Thoracic aorta (tissue), 2 donors: ENCODE data around the gene TMEM52B. TPM values are rescaled to one million over a fixed set of nuclear protein-coding genes. Genes with fewer than 3 reads are reported as not detected.

Source experiments
- ATAC-seq: fragments of 150-250 bp; one replicate; pipeline ENCODE4 v1.8.0; 2017; ENCODE audit warnings: low read depth; ENCODE audit not compliant: insufficient number of reproducible peaks, low FRiP score
- DNase-seq: peaks from one replicate; pipeline ENCODE4 v3.0.0-alpha.2; 2020; ENCODE audit warnings: low spot score
- H3K27ac ChIP-seq, 2 donors: fragments of 200-600 bp; sonication (generic); 1 replicate in 1 of 2; 2 replicates in 1 of 2; pipeline ENCODE4 v1.5.1; 2016; ENCODE audit warnings: mild to moderate bottlenecking in 2 of 2, moderate library complexity in 2 of 2
- H3K27me3 ChIP-seq: fragments of 200-600 bp; sonication (generic); replicated peaks from 2 replicates; pipeline ENCODE4 v1.6.0; 2016; ENCODE audit warnings: mild to moderate bottlenecking; ENCODE audit not compliant: insufficient read depth
- H3K36me3 ChIP-seq: fragments of 200-600 bp; sonication (generic); one replicate; pipeline ENCODE4 v1.5.1; 2016
- H3K4me1 ChIP-seq, 2 donors: fragments of 200-600 bp; sonication (generic); 1 replicate in 1 of 2; 2 replicates in 1 of 2; pipeline versions ENCODE4 v1.5.1 to v1.6.0; 2016; ENCODE audit warnings: low read depth in 2 of 2, mild to moderate bottlenecking in 1 of 2; ENCODE audit not compliant: control insufficient read depth in 1 of 2
- H3K4me3 ChIP-seq: fragments of 200-600 bp; sonication (generic); 2 replicates; pipeline ENCODE4 v1.5.1; 2016; ENCODE audit warnings: mild to moderate bottlenecking
- H3K9me3 ChIP-seq: fragments of 200-600 bp; sonication (generic); 2 replicates; pipeline ENCODE4 v1.5.1; 2016
- total RNA-seq, 2 donors: library from RNA; depleted of rRNA; stranded (reverse); fragments of >200 nt; gene quantifications; one replicate each; pipeline versions ENCODE4 v1.1.0 to v1.2.3, GENCODE V29; 2016
- TF ChIP-seq, protein P1 (sequence below): fragments of 200-600 bp; sonication (generic); IDR thresholded peaks from one replicate; pipeline ENCODE4 v1.5.1; 2019; ENCODE audit warnings: antibody characterized with exemption

Gene TMEM52B
- total RNA-seq, 2 donors from 2014 or later, result 2.8 TPM; not detected in 1

DNA sequence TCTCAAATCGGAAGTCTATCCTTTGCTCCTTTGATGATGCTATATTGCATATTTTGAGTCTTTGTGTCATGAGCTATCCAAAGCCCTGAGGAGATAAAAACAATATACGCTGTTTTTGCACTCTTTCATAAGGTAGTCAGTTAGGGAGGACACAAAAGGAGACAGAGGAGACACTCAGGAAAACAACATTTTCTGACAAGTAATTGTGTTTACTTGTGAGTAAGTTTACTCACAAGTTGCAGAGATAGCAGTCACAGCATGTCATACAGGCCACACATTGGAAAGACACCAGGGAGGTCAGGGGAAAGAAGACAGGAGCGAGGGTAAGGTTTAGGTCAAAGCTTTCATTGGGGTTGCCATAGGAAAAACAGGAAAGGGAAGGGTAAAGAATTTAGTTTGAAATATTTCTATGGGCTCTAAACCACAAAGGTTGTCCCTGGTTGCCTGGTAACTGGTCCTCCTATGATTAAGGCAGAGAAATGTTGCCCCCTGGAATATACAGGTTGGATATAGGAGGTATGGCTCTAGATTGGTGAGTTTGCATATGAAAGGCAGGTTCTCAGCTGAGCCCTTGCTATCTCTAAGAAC lies 26.5 kb downstream of the TMEM52B start:
- Histone ChIP-seq H3K4me1 (no peaks in the 10 kb centered on the region), H3K27ac (no peak overlapping the region), H3K4me3 (no peak overlapping the region), H3K27me3 (no peaks in the 10 kb centered on the region), H3K9me3 (no peaks in the 10 kb centered on the region), H3K36me3 (no peaks in the 10 kb centered on the region)
- DNase-seq, result no peak
- ATAC-seq, result no peak
- TF ChIP-seq, protein P1, sequence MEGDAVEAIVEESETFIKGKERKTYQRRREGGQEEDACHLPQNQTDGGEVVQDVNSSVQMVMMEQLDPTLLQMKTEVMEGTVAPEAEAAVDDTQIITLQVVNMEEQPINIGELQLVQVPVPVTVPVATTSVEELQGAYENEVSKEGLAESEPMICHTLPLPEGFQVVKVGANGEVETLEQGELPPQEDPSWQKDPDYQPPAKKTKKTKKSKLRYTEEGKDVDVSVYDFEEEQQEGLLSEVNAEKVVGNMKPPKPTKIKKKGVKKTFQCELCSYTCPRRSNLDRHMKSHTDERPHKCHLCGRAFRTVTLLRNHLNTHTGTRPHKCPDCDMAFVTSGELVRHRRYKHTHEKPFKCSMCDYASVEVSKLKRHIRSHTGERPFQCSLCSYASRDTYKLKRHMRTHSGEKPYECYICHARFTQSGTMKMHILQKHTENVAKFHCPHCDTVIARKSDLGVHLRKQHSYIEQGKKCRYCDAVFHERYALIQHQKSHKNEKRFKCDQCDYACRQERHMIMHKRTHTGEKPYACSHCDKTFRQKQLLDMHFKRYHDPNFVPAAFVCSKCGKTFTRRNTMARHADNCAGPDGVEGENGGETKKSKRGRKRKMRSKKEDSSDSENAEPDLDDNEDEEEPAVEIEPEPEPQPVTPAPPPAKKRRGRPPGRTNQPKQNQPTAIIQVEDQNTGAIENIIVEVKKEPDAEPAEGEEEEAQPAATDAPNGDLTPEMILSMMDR, result no peak

DNA sequence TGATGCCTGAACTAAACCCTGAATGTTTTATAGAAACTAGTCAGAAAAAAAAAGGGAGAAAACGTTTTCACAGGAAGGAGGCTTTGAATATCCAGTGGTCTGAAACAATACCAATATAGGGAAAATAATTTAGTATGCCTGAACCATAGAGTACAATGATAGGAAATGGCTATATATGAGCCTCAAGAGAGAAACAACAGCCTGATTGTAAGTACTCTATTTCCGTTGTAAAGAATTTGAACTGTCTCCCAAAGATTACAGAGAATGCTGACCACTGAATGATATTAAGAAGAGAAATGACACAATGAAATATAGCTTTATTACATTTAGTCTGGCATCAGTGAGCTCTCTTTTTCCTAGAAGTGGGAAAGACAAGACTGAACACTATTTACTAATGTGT lies 28.3 kb downstream of the TMEM52B start:
- Histone ChIP-seq H3K27me3 (no peaks in the 10 kb centered on the region), H3K27ac (no peak overlapping the region), H3K9me3 (no peaks in the 10 kb centered on the region), H3K4me3 (no peak overlapping the region), H3K4me1 (no peaks in the 10 kb centered on the region), H3K36me3 (no peaks in the 10 kb centered on the region)
- TF ChIP-seq, protein P1, result no peak
- DNase-seq (no peak), ATAC-seq (no peak)

DNA sequence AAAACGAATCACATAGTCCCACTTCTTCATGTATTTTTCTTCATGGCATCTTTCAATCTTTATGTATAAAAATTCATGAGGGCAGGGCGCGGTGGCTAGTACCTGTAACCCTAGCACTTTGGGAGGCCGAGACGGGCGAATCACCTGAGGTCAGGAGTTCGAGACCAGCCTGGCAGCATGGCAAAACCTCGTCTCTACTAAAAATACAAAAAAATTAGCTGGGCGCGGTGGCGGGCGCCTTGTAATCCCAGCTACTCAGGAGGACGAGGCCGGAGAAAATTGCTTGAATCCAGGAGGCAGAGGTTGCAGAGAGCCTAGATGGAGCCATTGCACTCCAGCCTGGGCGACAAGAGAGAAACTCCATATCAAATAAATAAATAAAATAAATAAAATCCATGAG lies 31.4 kb downstream of the TMEM52B start:
- Histone ChIP-seq H3K36me3 (no peaks in the 10 kb centered on the region), H3K27ac (no peak overlapping the region), H3K4me3 (no peak overlapping the region), H3K4me1 (peaks cover 6 to 10% of the 10 kb centered on the region in 2 donors), H3K27me3 (no peaks in the 10 kb centered on the region), H3K9me3 (no peaks in the 10 kb centered on the region)
- TF ChIP-seq, protein P1, result no peak
- DNase-seq, result no peak
- ATAC-seq, result no peak

DNA sequence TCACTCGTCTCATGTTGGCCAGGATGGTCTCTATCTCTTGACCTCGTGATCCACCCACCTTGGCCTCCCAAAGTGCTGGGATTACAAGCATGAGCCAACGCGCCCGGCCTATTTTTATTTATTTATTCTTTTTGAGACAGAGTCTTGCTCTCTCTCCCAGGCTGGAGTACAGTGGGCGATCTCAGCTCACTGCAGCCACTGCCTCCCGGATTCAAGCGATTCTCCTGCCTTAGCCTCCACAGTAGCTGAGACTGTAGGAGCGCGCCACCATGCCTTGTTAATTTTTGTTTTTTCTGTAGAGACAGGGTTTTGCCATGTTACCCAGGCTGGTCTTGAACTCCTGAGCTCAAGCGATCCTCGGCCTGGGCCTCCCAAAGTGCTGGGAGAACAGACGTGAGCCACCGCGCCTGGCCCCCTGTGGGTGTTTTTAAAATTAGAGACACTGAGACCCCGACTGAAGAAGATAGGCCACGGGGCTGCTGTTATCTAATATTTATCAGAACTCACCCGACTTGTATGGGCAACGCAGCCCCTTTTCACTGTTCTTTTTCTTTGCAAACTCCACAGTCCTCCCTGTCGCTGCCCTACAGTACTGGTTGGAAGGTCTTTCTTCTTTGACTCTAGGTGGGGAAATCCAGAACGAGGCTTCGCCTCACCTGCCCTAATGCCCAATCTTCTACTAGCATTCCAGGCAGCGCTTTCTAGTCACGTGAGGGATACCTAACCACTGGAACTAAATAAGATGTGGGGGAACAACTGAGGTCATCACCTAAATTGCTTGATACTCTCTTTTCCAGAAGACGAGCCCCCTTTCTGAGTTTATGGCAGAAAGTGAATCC lies 32.5 kb downstream of the TMEM52B start:
- Histone ChIP-seq H3K4me1 (peaks cover 14 to 19% of the 10 kb centered on the region in 2 donors), H3K9me3 (no peaks in the 10 kb centered on the region), H3K36me3 (no peaks in the 10 kb centered on the region), H3K27ac (peak overlapping the region; percentile 99 to 100), H3K27me3 (no peaks in the 10 kb centered on the region), H3K4me3 (peak overlapping the region; percentile 98)
- DNase-seq, result no peak
- TF ChIP-seq, protein P1, result no peak
- no peak for ATAC-seq

DNA sequence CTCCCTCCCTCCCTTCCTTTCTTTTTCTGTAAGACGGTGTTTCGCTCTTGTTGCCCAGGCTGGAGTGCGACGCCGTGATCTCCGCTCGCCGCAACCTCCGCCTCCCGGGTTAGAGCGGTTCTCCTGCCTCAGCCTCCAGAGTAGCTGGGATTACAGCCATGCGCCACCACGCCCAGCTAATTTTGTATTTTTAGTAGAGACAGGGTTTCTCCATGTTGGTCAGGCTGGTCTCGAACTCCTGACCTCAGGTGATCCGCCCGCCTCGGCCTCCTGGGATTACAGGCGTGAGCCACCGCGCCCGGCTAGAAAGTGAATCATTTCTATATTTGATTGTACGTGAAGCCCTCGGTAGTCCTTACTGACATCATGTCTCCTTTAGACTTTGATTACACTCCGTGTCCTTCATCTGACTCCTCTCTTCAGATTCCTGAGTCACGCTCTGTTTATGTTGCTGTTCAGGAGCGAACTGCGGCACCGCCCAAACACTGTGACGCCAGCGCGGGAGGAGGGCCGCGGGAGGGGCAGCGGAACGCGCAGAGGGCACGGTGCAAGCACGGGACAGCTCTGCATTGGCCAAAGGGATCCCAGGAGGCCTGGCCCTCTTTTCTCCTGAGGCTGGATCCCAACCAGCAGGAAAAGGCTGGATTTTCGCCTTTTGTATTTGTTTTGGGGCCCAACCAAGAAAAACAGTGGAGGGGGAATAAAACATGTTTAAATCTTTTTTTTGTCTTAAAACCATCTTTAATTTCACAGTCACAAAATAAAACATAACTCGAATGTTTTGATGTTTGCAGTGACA lies 33.3 kb downstream of the TMEM52B start:
- DNase-seq (peak; percentile 89), ATAC-seq (peak; percentile 92)
- H3K27ac ChIP-seq, result peak overlapping the region; percentile 99 to 100

More for the DNA sequence above, 33.3 kb downstream of the TMEM52B start:
- TF ChIP-seq, protein P1, result no peak
- peak overlapping the region; percentile 98 for H3K4me3 ChIP-seq
- H3K9me3 ChIP-seq, result no peaks in the 10 kb centered on the region
- H3K4me1 ChIP-seq, result peaks cover 14 to 19% of the 10 kb centered on the region in 2 donors
- no peaks in the 10 kb centered on the region for H3K36me3 ChIP-seq
- no peaks in the 10 kb centered on the region for H3K27me3 ChIP-seq
